Skeletal muscle tissue (tissue), 4 donors: ENCODE results near the gene SRP14. TPM values are rescaled to one million over a fixed set of nuclear protein-coding genes. Genes with fewer than 3 reads are reported as not detected.

Source experiments
- H3K27ac ChIP-seq: one replicate; pipeline ENCODE4 v1.7.0; 2013; ENCODE audit warnings: mild to moderate bottlenecking, low read depth, low read length, inconsistent platforms
- H3K27me3 ChIP-seq, 3 donors: one replicate each; pipeline ENCODE4 v1.7.0; 2013; ENCODE audit warnings: low read length in 3 of 3; ENCODE audit not compliant: control insufficient read depth in 3 of 3, insufficient read depth in 3 of 3
- H3K36me3 ChIP-seq, 3 donors: one replicate each; pipeline ENCODE4 v1.7.0; 2013; ENCODE audit warnings: low read length in 3 of 3; ENCODE audit not compliant: control insufficient read depth in 3 of 3, insufficient read depth in 3 of 3
- H3K4me1 ChIP-seq, 3 donors: one replicate each; pipeline ENCODE4 v1.7.0; 2013; ENCODE audit warnings: low read length in 3 of 3, mild to moderate bottlenecking in 3 of 3; ENCODE audit not compliant: control insufficient read depth in 3 of 3, insufficient read depth in 3 of 3
- H3K4me3 ChIP-seq, 3 donors: one replicate each; pipeline ENCODE4 v1.7.0; 2013; ENCODE audit warnings: low read length in 3 of 3
- H3K9ac ChIP-seq, 3 donors: one replicate each; pipeline ENCODE4 v1.7.0; 2013; ENCODE audit warnings: low read length in 3 of 3, mild to moderate bottlenecking in 3 of 3, moderate library complexity in 2 of 3, low read depth in 1 of 3
- H3K9me3 ChIP-seq, 3 donors: one replicate each; pipeline ENCODE4 v1.7.0; 2013; ENCODE audit warnings: low read length in 3 of 3; ENCODE audit not compliant: control insufficient read depth in 3 of 3
- total RNA-seq: library from RNA; depleted of rRNA; stranded (reverse); fragments of >200 nt; gene quantifications from one replicate; pipeline ENCODE4 v1.2.3, GENCODE V29; 2014
- donor health status: Osteomylitis.

Gene SRP14
- total RNA-seq, 1 donor from 2014 or later = 72.5 TPM

- no peak overlapping the region for H3K4me3 ChIP-seq
- H3K4me1 ChIP-seq = peaks cover 34 to 43% (median 37%) of the 10 kb centered on the region in 3 donors
- no peak overlapping the region for H3K9ac ChIP-seq
- no peaks in the 10 kb centered on the region for H3K9me3 ChIP-seq
- H3K36me3 ChIP-seq = peaks cover 0 to 2% (median 0%) of the 10 kb centered on the region in 3 donors
- H3K27me3 ChIP-seq = no peaks in the 10 kb centered on the region
- H3K27ac ChIP-seq = no peak overlapping the region
These were observed 19.6 kb upstream of the SRP14 start for GRCh38 chr15:40058476-40059140.

- H3K36me3 ChIP-seq = peaks cover 0 to 2% (median 0%) of the 10 kb centered on the region in 3 donors
- H3K9me3 ChIP-seq = no peaks in the 10 kb centered on the region
- H3K4me3 ChIP-seq = no peak overlapping the region
- no peaks in the 10 kb centered on the region for H3K27me3 ChIP-seq
- H3K9ac ChIP-seq = peak overlapping the region; percentile 14 to 50 (median 27)
- H3K4me1 ChIP-seq = peaks cover 24 to 36% (median 29%) of the 10 kb centered on the region in 3 donors
- peak overlapping the region; percentile 40 for H3K27ac ChIP-seq
These were observed 16.8 kb upstream of the SRP14 start for GRCh38 chr15:40055576-40056293.

- Histone ChIP-seq H3K27me3 (no peaks in the 10 kb centered on the region), H3K27ac (peak overlapping the region; percentile 40), H3K4me3 (no peak overlapping the region), H3K9me3 (no peaks in the 10 kb centered on the region), H3K4me1 (peaks cover 26 to 43% (median 32%) of the 10 kb centered on the region in 3 donors), H3K9ac (peak overlapping the region; percentile 14 to 50 (median 27)), H3K36me3 (peaks cover 0 to 2% (median 0%) of the 10 kb centered on the region in 3 donors)
These were observed 16.0 kb upstream of the SRP14 start for GRCh38 chr15:40054855-40055575.

- Histone ChIP-seq H3K36me3 (peaks cover 0 to 2% (median 0%) of the 10 kb centered on the region in 3 donors), H3K4me3 (no peak overlapping the region), H3K27ac (peak overlapping the region; percentile 36), H3K9me3 (no peaks in the 10 kb centered on the region), H3K9ac (peak overlapping the region in 1 of 3 donors; percentile 50), H3K4me1 (peaks cover 27 to 47% (median 33%) of the 10 kb centered on the region in 3 donors), H3K27me3 (no peaks in the 10 kb centered on the region)
These were observed 15.5 kb upstream of the SRP14 start for GRCh38 chr15:40054605-40054854.

GRCh38 chr15:40053831-40054604, 15.0 kb upstream of the SRP14 start:
- Histone ChIP-seq H3K36me3 (peaks cover 0 to 2% (median 0%) of the 10 kb centered on the region in 3 donors), H3K27ac (no peak overlapping the region), H3K4me3 (no peak overlapping the region), H3K9ac (peak overlapping the region in 1 of 3 donors; percentile 45), H3K9me3 (no peaks in the 10 kb centered on the region), H3K27me3 (no peaks in the 10 kb centered on the region), H3K4me1 (peaks cover 27 to 47% (median 33%) of the 10 kb centered on the region in 3 donors)

- Histone ChIP-seq H3K4me3 (no peak overlapping the region), H3K27me3 (no peaks in the 10 kb centered on the region), H3K27ac (no peak overlapping the region), H3K9me3 (no peaks in the 10 kb centered on the region), H3K4me1 (peaks cover 30 to 51% (median 35%) of the 10 kb centered on the region in 3 donors), H3K9ac (no peak overlapping the region), H3K36me3 (peaks cover 0 to 4% (median 0%) of the 10 kb centered on the region in 3 donors)
These were observed 14.3 kb upstream of the SRP14 start for GRCh38 chr15:40053079-40053830.

- peaks cover 35 to 56% (median 42%) of the 10 kb centered on the region in 3 donors for H3K4me1 ChIP-seq
- peaks cover 0 to 4% (median 2%) of the 10 kb centered on the region in 3 donors for H3K36me3 ChIP-seq
- H3K27ac ChIP-seq = no peak overlapping the region
- H3K9me3 ChIP-seq = no peaks in the 10 kb centered on the region
- no peak overlapping the region for H3K4me3 ChIP-seq
- H3K9ac ChIP-seq = no peak overlapping the region
- H3K27me3 ChIP-seq = no peaks in the 10 kb centered on the region
These were observed 13.6 kb upstream of the SRP14 start for GRCh38 chr15:40052604-40053003.

- Histone ChIP-seq H3K9ac (no peak overlapping the region), H3K4me3 (no peak overlapping the region), H3K4me1 (peaks cover 43 to 64% (median 48%) of the 10 kb centered on the region in 3 donors), H3K27ac (no peak overlapping the region), H3K27me3 (no peaks in the 10 kb centered on the region), H3K9me3 (no peaks in the 10 kb centered on the region), H3K36me3 (peaks cover 0 to 7% (median 2%) of the 10 kb centered on the region in 3 donors)
These were observed 12.8 kb upstream of the SRP14 start for GRCh38 chr15:40051616-40052415.
